Endodermal cell (in vitro differentiated cells): ENCODE data around the gene KDM1A. TPM values are rescaled to one million over a fixed set of nuclear protein-coding genes. Genes with fewer than 3 reads are reported as not detected.
"Not testable (repeated sequence)": the region's sequence is repeated elsewhere in the genome, so short reads cannot be mapped to it uniquely, and the experiment has no call there.

ENCODE experiments used
- DNase-seq: peaks from one replicate; pipeline ENCODE4 v3.0.0-alpha.2; 2017
- H3K27ac ChIP-seq: 2 replicates; pipeline ENCODE4 v1.5.1; 2013; ENCODE audit warnings: mild to moderate bottlenecking, low read depth, low read length, moderate library complexity
- H3K27me3 ChIP-seq: 2 replicates; pipeline ENCODE4 v1.6.1; 2013; ENCODE audit warnings: mild to moderate bottlenecking, low read length, moderate library complexity; ENCODE audit not compliant: insufficient read depth, control insufficient read depth, poor library complexity, severe bottlenecking
- H3K36me3 ChIP-seq: 2 replicates; pipeline ENCODE4 v1.7.0; 2013; ENCODE audit warnings: mild to moderate bottlenecking, low read length, moderate library complexity; ENCODE audit not compliant: control insufficient read depth, insufficient read depth
- H3K4me1 ChIP-seq: one replicate; pipeline ENCODE4 v1.7.0; 2013; ENCODE audit warnings: low read length; ENCODE audit not compliant: control insufficient read depth, insufficient read depth
- H3K4me3 ChIP-seq: 2 replicates; pipeline ENCODE4 v1.5.1; 2013; ENCODE audit warnings: mild to moderate bottlenecking, low read length, moderate library complexity
- H3K9ac ChIP-seq: 2 replicates; pipeline ENCODE4 v1.6.1; 2013; ENCODE audit warnings: mild to moderate bottlenecking, low read length, moderate library complexity; ENCODE audit not compliant: poor library complexity, severe bottlenecking; ENCODE audit errors: extremely low read depth
- H3K9me3 ChIP-seq: 2 replicates; pipeline ENCODE4 v1.6.1; 2013; ENCODE audit warnings: mild to moderate bottlenecking, low read length, moderate library complexity; ENCODE audit not compliant: control insufficient read depth
- H3K27ac Mint-ChIP-seq: 2 replicates; pipeline ENCODE4 v1.8.0; 2020; ENCODE audit warnings: mixed read lengths
- H3K27me3 Mint-ChIP-seq: 2 replicates; pipeline ENCODE4 v1.8.0; 2021; ENCODE audit warnings: mild to moderate bottlenecking, mixed read lengths; ENCODE audit not compliant: insufficient read depth
- H3K36me3 Mint-ChIP-seq: 2 replicates; pipeline ENCODE4 v1.8.0; 2020; ENCODE audit warnings: low read depth, mixed read lengths
- H3K4me1 Mint-ChIP-seq: 2 replicates; pipeline ENCODE4 v1.8.0; 2020; ENCODE audit warnings: mixed read lengths
- H3K4me3 Mint-ChIP-seq: 2 replicates; pipeline ENCODE4 v1.8.0; 2020; ENCODE audit warnings: mild to moderate bottlenecking, moderate library complexity, mixed read lengths
- H3K9me3 Mint-ChIP-seq: 2 replicates; pipeline ENCODE4 v1.8.0; 2020; ENCODE audit warnings: mild to moderate bottlenecking, mixed read lengths
- CTCF ChIP-seq: fragments of 200-600 bp; sonication (generic); conservative IDR thresholded peaks from 2 replicates; pipeline ENCODE4 v1.5.0; 2021; ENCODE audit warnings: antibody characterized with exemption, mild to moderate bottlenecking
- WGBS, 2 experiments: methylation state at CpG; one replicate each; pipeline versions ENCODE4 v1.1.5 to v1.1.7; 2013; ENCODE audit warnings: missing lambda C conversion rate in 2 of 2, mixed read lengths in 1 of 2; ENCODE audit not compliant: insufficient coverage in 1 of 2, insufficient read length in 1 of 2; 5-methylcytosine and 5-hydroxymethylcytosine counted together
- total RNA-seq, 2 donors: library from RNA; stranded (reverse); fragmentation: NEBNext Ultra II Directional in 1 of 2; extraction: Animal tissue kit (Norgen Biotek cat#: 25700) in 1 of 2; gene quantifications; 2 replicates in 1 of 2; 3 replicates in 1 of 2; pipeline ENCODE4 v1.2.1, GENCODE V29; 2021

Gene KDM1A
- total RNA-seq, 2 donors from 2014 or later, result 153 to 204 TPM

- no peak for DNase-seq
- H3K9me3 ChIP-seq, result peaks cover 8% of the 10 kb centered on the region
- no peak overlapping the region for H3K27ac ChIP-seq
- Mint-ChIP-seq H3K9me3 (peaks cover 7% of the 10 kb centered on the region), H3K27ac (no peak overlapping the region), H3K4me1 (peaks cover 13% of the 10 kb centered on the region), H3K4me3 (no peak overlapping the region), H3K27me3 (no peaks in the 10 kb centered on the region), H3K36me3 (no peaks in the 10 kb centered on the region)
- H3K4me3 ChIP-seq, result no peak overlapping the region
- no peaks in the 10 kb centered on the region for H3K36me3 ChIP-seq
- H3K9ac ChIP-seq, result no peak overlapping the region
- 89 to 95% methylated on average over 3 to 4 of the region's 4 CpGs for WGBS, 2 experiments
- TF ChIP-seq CTCF, result no peak
- H3K27me3 ChIP-seq, result no peaks in the 10 kb centered on the region
- H3K4me1 ChIP-seq, result no peaks in the 10 kb centered on the region
Measured at GRCh38 chr1:22983944-22984343, 35.3 kb upstream of the KDM1A start.

- not testable (repeated sequence) for H3K27ac Mint-ChIP-seq
Measured at GRCh38 chr1:22992384-22992783, 26.9 kb upstream of the KDM1A start.

GRCh38 chr1:22993220-22993795, 26.0 kb upstream of the KDM1A start:
- H3K27ac Mint-ChIP-seq, H3K9ac ChIP-seq, H3K4me3 ChIP-seq, H3K36me3 Mint-ChIP-seq, H3K4me3 Mint-ChIP-seq, DNase-seq, H3K36me3 ChIP-seq, H3K27ac ChIP-seq, H3K27me3 Mint-ChIP-seq, H3K4me1 ChIP-seq, H3K27me3 ChIP-seq, H3K4me1 Mint-ChIP-seq: not testable (repeated sequence)
- peaks cover 53% of the 10 kb centered on the region for H3K9me3 ChIP-seq
- H3K9me3 Mint-ChIP-seq, result peaks cover 54% of the 10 kb centered on the region
- WGBS, 2 experiments, result 67 to 82% methylated on average over 4 to 6 of the region's 6 CpGs

More at GRCh38 chr1:22992384-22992783, 26.9 kb upstream of the KDM1A start:
- H3K27ac ChIP-seq, H3K27me3 ChIP-seq, H3K4me1 Mint-ChIP-seq, H3K4me3 ChIP-seq, H3K36me3 Mint-ChIP-seq, H3K4me1 ChIP-seq, H3K9ac ChIP-seq, H3K27me3 Mint-ChIP-seq, H3K4me3 Mint-ChIP-seq, DNase-seq, H3K36me3 ChIP-seq: not testable (repeated sequence)
- WGBS, 2 experiments, result 88 to 100% methylated on average over 1 of the region's 3 CpGs
- H3K9me3 Mint-ChIP-seq, result peaks cover 54% of the 10 kb centered on the region
- H3K9me3 ChIP-seq, result peaks cover 53% of the 10 kb centered on the region

GRCh38 chr1:22995774-22996173, 23.5 kb upstream of the KDM1A start:
- Mint-ChIP-seq H3K36me3 (peaks cover 4% of the 10 kb centered on the region), H3K9me3 (peaks cover 41% of the 10 kb centered on the region), H3K27me3 (peaks cover 2% of the 10 kb centered on the region), H3K4me3 (no peak overlapping the region), H3K4me1 (no peaks in the 10 kb centered on the region), H3K27ac (no peak overlapping the region)
- H3K4me1 ChIP-seq, result no peaks in the 10 kb centered on the region
- TF ChIP-seq CTCF, result no peak
- no peak for DNase-seq
- H3K27ac ChIP-seq, result no peak overlapping the region
- H3K27me3 ChIP-seq, result peaks cover 5% of the 10 kb centered on the region
- H3K36me3 ChIP-seq, result no peaks in the 10 kb centered on the region
- H3K9me3 ChIP-seq, result peaks cover 57% of the 10 kb centered on the region
- no peak overlapping the region for H3K9ac ChIP-seq
- no peak overlapping the region for H3K4me3 ChIP-seq

- not testable (repeated sequence) for H3K36me3 Mint-ChIP-seq, H3K27ac Mint-ChIP-seq, H3K36me3 ChIP-seq, H3K4me1 ChIP-seq, H3K9ac ChIP-seq, H3K27ac ChIP-seq, H3K4me1 Mint-ChIP-seq, H3K27me3 Mint-ChIP-seq, H3K4me3 Mint-ChIP-seq, H3K4me3 ChIP-seq
- 93% methylated on average over 5 of the region's 5 CpGs; no CpG with 5 or more reads in 1 of the 2 experiments for WGBS, 2 experiments
- H3K9me3 ChIP-seq, result peaks cover 43% of the 10 kb centered on the region
- DNase-seq, result peak; percentile 1
- peaks cover 22% of the 10 kb centered on the region for H3K27me3 ChIP-seq
- peaks cover 31% of the 10 kb centered on the region for H3K9me3 Mint-ChIP-seq
Measured at GRCh38 chr1:22997528-22997927, 21.7 kb upstream of the KDM1A start.

GRCh38 chr1:23000133-23000532, 19.1 kb upstream of the KDM1A start:
- H3K36me3 Mint-ChIP-seq, H3K27me3 Mint-ChIP-seq, H3K4me3 ChIP-seq, H3K36me3 ChIP-seq, H3K9ac ChIP-seq, H3K27ac ChIP-seq, H3K4me1 ChIP-seq, H3K4me3 Mint-ChIP-seq, H3K4me1 Mint-ChIP-seq, H3K27ac Mint-ChIP-seq: not testable (repeated sequence)
- 91 to 94% methylated on average over 2 to 3 of the region's 3 CpGs for WGBS, 2 experiments
- Histone ChIP-seq H3K27me3 (peaks cover 36% of the 10 kb centered on the region), H3K9me3 (peaks cover 28% of the 10 kb centered on the region)
- DNase-seq, result peak; percentile 3
- H3K9me3 Mint-ChIP-seq, result peaks cover 11% of the 10 kb centered on the region
